GM23338 (cell line): ENCODE data around the gene NOL3. TPM values are rescaled to one million over a fixed set of nuclear protein-coding genes. Genes with fewer than 3 reads are reported as not detected.

Source experiments
- ATAC-seq: fragments of 200-7000 bp; cut with Tn5 transposase; 3 replicates; pipeline ENCODE4 v1.9.1; 2020
- DNase-seq: peaks from one replicate; pipeline ENCODE4 v3.0.0-alpha.2; 2015; ENCODE audit warnings: low spot score
- H2AFZ ChIP-seq: fragments of 200-600 bp; sonication (generic); 2 replicates; pipeline ENCODE4 v1.8.0; 2016; ENCODE audit warnings: antibody characterized with exemption, mild to moderate bottlenecking, moderate library complexity
- H3F3A ChIP-seq: fragments of 200-600 bp; sonication (generic); replicated peaks from 2 replicates; pipeline ENCODE4 v1.8.0; 2017; ENCODE audit warnings: antibody characterized with exemption, mixed run types, low read depth
- H3K27ac ChIP-seq: fragments of 200-600 bp; sonication (generic); 2 replicates; pipeline ENCODE4 v1.6.1; 2016; ENCODE audit warnings: low read depth
- H3K27me3 ChIP-seq: fragments of 200-600 bp; sonication (generic); 2 replicates; pipeline ENCODE4 v1.8.0; 2016; ENCODE audit warnings: mild to moderate bottlenecking, mixed run types, moderate library complexity; ENCODE audit not compliant: insufficient read depth
- H3K36me3 ChIP-seq: fragments of 200-600 bp; sonication (generic); 2 replicates; pipeline ENCODE4 v1.8.0; 2016; ENCODE audit warnings: mild to moderate bottlenecking; ENCODE audit not compliant: insufficient read depth
- H3K4me1 ChIP-seq: fragments of 200-600 bp; sonication (generic); 2 replicates; pipeline ENCODE4 v1.8.0; 2016; ENCODE audit warnings: mild to moderate bottlenecking, moderate library complexity; ENCODE audit not compliant: insufficient read depth
- H3K4me2 ChIP-seq: fragments of 200-600 bp; sonication (generic); 2 replicates; pipeline ENCODE4 v1.7.1; 2017; ENCODE audit warnings: mixed run types
- H3K4me3 ChIP-seq: fragments of 200-600 bp; sonication (generic); 2 replicates; pipeline ENCODE4 v1.6.1; 2016; ENCODE audit warnings: mixed run types
- H3K79me2 ChIP-seq: fragments of 200-600 bp; sonication (generic); replicated peaks from 2 replicates; pipeline ENCODE4 v1.8.0; 2017; ENCODE audit warnings: mild to moderate bottlenecking; ENCODE audit not compliant: insufficient read depth
- H3K9me2 ChIP-seq: fragments of 200-600 bp; sonication (generic); 2 replicates; pipeline ENCODE4 v1.8.0; 2017; ENCODE audit not compliant: insufficient read depth
- H4K20me1 ChIP-seq: fragments of 200-600 bp; sonication (generic); replicated peaks from 2 replicates; pipeline ENCODE4 v1.8.0; 2017; ENCODE audit warnings: mild to moderate bottlenecking; ENCODE audit not compliant: insufficient read depth
- H3K27ac Mint-ChIP-seq: 2 replicates; pipeline ENCODE4 v1.8.0; 2020; ENCODE audit warnings: inconsistent platforms, mild to moderate bottlenecking, moderate library complexity, mixed read lengths
- H3K27me3 Mint-ChIP-seq: 3 replicates; pipeline ENCODE4 v1.8.0; 2022; ENCODE audit warnings: low read depth, mild to moderate bottlenecking, moderate library complexity, mixed read lengths, inconsistent platforms; ENCODE audit not compliant: insufficient read depth, poor library complexity
- H3K36me3 Mint-ChIP-seq: 3 replicates; pipeline ENCODE4 v1.8.0; 2021; ENCODE audit warnings: low read depth, mild to moderate bottlenecking, inconsistent platforms, moderate library complexity, mixed read lengths
- H3K4me1 Mint-ChIP-seq: 3 replicates; pipeline ENCODE4 v1.8.0; 2020; ENCODE audit warnings: mild to moderate bottlenecking, inconsistent platforms, mixed read lengths
- H3K4me3 Mint-ChIP-seq: 3 replicates; pipeline ENCODE4 v1.8.0; 2021; ENCODE audit warnings: moderate library complexity, mild to moderate bottlenecking, inconsistent platforms, mixed read lengths
- H3K9me3 Mint-ChIP-seq: 3 replicates; pipeline ENCODE4 v1.8.0; 2020; ENCODE audit warnings: moderate library complexity, mild to moderate bottlenecking, inconsistent platforms, mixed read lengths
- CREB1 ChIP-seq: fragments of 250-450 bp; sonication (Bioruptor Pico); IDR thresholded peaks from 2 replicates; pipeline ENCODE4 v1.5.0; 2020; ENCODE audit warnings: low read depth, mild to moderate bottlenecking, moderate library complexity
- EZH2 ChIP-seq: fragments of 200-600 bp; sonication (generic); IDR thresholded peaks from one replicate; pipeline ENCODE4 v1.8.0; 2017; ENCODE audit warnings: antibody characterized with exemption, mild to moderate bottlenecking, low read depth; ENCODE audit not compliant: unreplicated experiment
- EZH2phosphoT487 ChIP-seq: fragments of 200-600 bp; sonication (generic); IDR thresholded peaks from one replicate; pipeline ENCODE4 v1.8.1; 2018; ENCODE audit warnings: antibody characterized with exemption; ENCODE audit not compliant: unreplicated experiment
- JUNB ChIP-seq: IDR thresholded peaks from one replicate; pipeline ENCODE4 v1.6.1; 2016; ENCODE audit warnings: antibody characterized with exemption; ENCODE audit not compliant: unreplicated experiment
- NANOG ChIP-seq: IDR thresholded peaks from 2 replicates; pipeline ENCODE4 v1.6.1; 2016; ENCODE audit warnings: antibody characterized with exemption, borderline replicate concordance
- POLR2AphosphoS5 ChIP-seq: IDR thresholded peaks from 2 replicates; pipeline ENCODE4 v1.6.1; 2016; ENCODE audit warnings: antibody characterized with exemption, low read depth
- STAT1 ChIP-seq: IDR thresholded peaks from one replicate; pipeline ENCODE4 v1.6.1; 2016; ENCODE audit warnings: antibody characterized with exemption; ENCODE audit not compliant: unreplicated experiment
- ZNF114 ChIP-seq: fragments of 250-450 bp; sonication (Bioruptor Pico); IDR thresholded peaks from 2 replicates; pipeline ENCODE4 v1.5.0; 2020; ENCODE audit warnings: mild to moderate bottlenecking, moderate library complexity
- ZNF331 ChIP-seq: fragments of 250-450 bp; sonication (Bioruptor Pico); IDR thresholded peaks from 2 replicates; pipeline ENCODE4 v1.5.0; 2020; ENCODE audit warnings: low read depth, mild to moderate bottlenecking, moderate library complexity
- polyA plus RNA-seq: library from polyadenylated mRNA; unstranded; fragments of >200 nt; fragmentation: Nextera tagmentation; extraction: Ambion mirVana; gene quantifications from 2 replicates; pipeline ENCODE4 v1.2.1, GENCODE V29; 2016
- total RNA-seq: library from RNA; depleted of rRNA; stranded (reverse); fragments of >200 nt; shearing (Covaris generic); gene quantifications from 2 replicates; pipeline ENCODE4 v1.2.3, GENCODE V29; 2014
- TF ChIP-seq, protein P1 (sequence below): IDR thresholded peaks from 2 replicates; pipeline ENCODE4 v1.6.1; 2016; ENCODE audit warnings: antibody characterized with exemption
- TF ChIP-seq, protein P2 (sequence below), 2 experiments: fragments of 200-600 bp in 1 of 2; sonication (generic) in 1 of 2; conservative IDR thresholded peaks; 2 replicates each; pipeline versions ENCODE4 v1.5.1 to v1.6.1; 2016 to 2017; ENCODE audit warnings: antibody characterized with exemption in 2 of 2, low read depth in 2 of 2, mild to moderate bottlenecking in 2 of 2, moderate library complexity in 1 of 2
- TF ChIP-seq, protein P3 (sequence below): IDR thresholded peaks from one replicate; pipeline ENCODE4 v1.6.1; 2018; ENCODE audit warnings: antibody characterized with exemption; ENCODE audit not compliant: unreplicated experiment

The NOL3 gene
- total and polyA plus RNA-seq, 2 experiments from 2014 or later, result 3.3 to 4.0 TPM

DNA sequence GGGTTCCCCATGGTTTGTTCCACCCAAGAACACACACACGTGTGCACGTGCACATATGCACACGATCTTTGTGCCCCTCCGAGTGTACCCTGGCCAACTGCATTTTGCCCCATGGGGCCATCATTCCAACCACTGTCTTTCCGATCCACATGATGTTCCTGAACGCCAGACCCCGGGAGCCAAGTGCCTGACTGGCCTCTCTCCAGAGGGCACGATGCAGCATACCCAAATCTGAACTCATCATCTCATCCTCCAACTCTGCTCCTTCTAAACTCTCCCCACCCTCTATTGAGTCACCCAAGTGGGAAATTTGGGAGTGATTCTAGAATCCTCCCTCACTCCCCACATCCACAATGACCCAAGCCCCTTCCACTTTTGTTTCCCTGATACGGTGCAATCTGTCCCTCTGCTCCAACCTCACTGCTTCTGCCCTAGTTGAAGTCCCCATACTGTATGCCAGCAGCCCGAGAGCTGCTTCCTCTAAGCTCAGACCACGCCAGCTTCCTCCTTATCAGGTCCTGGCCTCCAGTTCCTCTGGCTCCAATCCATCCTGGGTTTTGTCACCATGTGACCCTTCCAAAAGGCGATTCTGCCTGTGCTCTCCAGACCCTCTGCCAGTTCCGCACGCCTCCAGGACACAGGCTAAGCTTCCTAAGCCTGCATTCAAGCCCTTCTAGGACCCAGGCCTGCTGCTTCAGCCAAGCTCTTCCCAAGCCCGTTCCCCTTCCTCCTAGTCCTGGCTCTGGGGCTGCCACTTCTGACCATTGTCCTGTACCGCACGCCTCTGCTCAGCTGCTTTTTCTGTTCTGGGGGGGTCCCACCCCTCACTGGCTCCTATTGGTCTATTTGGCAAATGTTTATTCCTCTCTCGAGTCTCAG lies 46.5 kb downstream of the NOL3 start:
- no peaks in the 10 kb centered on the region for H3K36me3 Mint-ChIP-seq
- no peak overlapping the region for H3K4me3 ChIP-seq
- no peaks in the 10 kb centered on the region for H3F3A ChIP-seq
- no peaks in the 10 kb centered on the region for H3K79me2 ChIP-seq
- no peaks in the 10 kb centered on the region for H3K4me1 ChIP-seq
- no peak for DNase-seq
- H4K20me1 ChIP-seq, result no peaks in the 10 kb centered on the region; the same call in 1 of the 2 replicates
- H3K9me3 Mint-ChIP-seq, result no peaks in the 10 kb centered on the region; the same call in 2 of the 3 replicates
- no peak overlapping the region for H3K27ac Mint-ChIP-seq
- H3K4me2 ChIP-seq, result no peak overlapping the region
- H3K27me3 ChIP-seq, result no peaks in the 10 kb centered on the region
- no peak overlapping the region for H2AFZ ChIP-seq
- ATAC-seq, result no peak; the same call in 2 of the 3 replicates
- H3K4me3 Mint-ChIP-seq, result no peak overlapping the region; the same call in 2 of the 3 replicates
- TF ChIP-seq JUNB (no peak), EZH2 (no peak), POLR2AphosphoS5 (no peak), ZNF331 (no peak), CREB1 (no peak)
- TF ChIP-seq, protein P1, sequence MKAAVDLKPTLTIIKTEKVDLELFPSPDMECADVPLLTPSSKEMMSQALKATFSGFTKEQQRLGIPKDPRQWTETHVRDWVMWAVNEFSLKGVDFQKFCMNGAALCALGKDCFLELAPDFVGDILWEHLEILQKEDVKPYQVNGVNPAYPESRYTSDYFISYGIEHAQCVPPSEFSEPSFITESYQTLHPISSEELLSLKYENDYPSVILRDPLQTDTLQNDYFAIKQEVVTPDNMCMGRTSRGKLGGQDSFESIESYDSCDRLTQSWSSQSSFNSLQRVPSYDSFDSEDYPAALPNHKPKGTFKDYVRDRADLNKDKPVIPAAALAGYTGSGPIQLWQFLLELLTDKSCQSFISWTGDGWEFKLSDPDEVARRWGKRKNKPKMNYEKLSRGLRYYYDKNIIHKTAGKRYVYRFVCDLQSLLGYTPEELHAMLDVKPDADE, result no peak
- TF ChIP-seq, protein P2, sequence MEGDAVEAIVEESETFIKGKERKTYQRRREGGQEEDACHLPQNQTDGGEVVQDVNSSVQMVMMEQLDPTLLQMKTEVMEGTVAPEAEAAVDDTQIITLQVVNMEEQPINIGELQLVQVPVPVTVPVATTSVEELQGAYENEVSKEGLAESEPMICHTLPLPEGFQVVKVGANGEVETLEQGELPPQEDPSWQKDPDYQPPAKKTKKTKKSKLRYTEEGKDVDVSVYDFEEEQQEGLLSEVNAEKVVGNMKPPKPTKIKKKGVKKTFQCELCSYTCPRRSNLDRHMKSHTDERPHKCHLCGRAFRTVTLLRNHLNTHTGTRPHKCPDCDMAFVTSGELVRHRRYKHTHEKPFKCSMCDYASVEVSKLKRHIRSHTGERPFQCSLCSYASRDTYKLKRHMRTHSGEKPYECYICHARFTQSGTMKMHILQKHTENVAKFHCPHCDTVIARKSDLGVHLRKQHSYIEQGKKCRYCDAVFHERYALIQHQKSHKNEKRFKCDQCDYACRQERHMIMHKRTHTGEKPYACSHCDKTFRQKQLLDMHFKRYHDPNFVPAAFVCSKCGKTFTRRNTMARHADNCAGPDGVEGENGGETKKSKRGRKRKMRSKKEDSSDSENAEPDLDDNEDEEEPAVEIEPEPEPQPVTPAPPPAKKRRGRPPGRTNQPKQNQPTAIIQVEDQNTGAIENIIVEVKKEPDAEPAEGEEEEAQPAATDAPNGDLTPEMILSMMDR (conservative IDR thresholded peaks at IDR 0.05; ENCODE audit: low read depth in 2 of 2), result no peak
- no peaks in the 10 kb centered on the region for H3K9me2 ChIP-seq
- peaks cover 2% of the 10 kb centered on the region; the same call in 2 of the 3 replicates for H3K4me1 Mint-ChIP-seq
- no peak overlapping the region for H3K27ac ChIP-seq
- no peaks in the 10 kb centered on the region for H3K36me3 ChIP-seq
- H3K27me3 Mint-ChIP-seq, result peaks cover 15% of the 10 kb centered on the region

DNA sequence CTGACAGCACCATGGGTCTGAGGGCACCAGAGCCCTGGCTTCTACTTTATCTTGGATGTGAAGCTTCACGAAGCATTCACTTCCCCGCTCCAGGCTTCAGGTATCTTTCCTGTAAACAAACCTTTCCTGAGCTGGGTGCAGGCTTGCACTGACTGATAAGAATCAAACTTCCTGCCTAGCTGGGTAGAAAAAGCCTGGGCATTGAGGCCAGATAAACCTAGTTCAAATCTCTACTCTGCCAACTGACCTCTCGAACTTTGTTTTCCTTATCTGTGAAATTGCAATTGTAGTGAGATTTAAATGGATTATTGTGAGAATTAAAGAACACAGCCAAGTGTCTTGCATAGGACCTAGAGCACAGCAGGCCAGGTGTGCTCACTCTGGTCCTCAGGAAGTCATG lies 53.7 kb downstream of the NOL3 start:
- no peak overlapping the region for H3K27ac Mint-ChIP-seq
- no peak overlapping the region for H3K4me3 Mint-ChIP-seq
- H3K9me3 Mint-ChIP-seq, result no peaks in the 10 kb centered on the region; the same call in 2 of the 3 replicates
- H3F3A ChIP-seq, result no peaks in the 10 kb centered on the region
- peaks cover 3% of the 10 kb centered on the region; the same call in 1 of the 2 replicates for H3K4me1 ChIP-seq
- H3K27ac ChIP-seq, result no peak overlapping the region
- H3K36me3 ChIP-seq, result peaks cover 8% of the 10 kb centered on the region; the same call in 1 of the 2 replicates
- peaks cover 17% of the 10 kb centered on the region; the same call in 2 of the 3 replicates for H3K36me3 Mint-ChIP-seq
- no peak overlapping the region for H2AFZ ChIP-seq
- H3K4me1 Mint-ChIP-seq, result peaks cover 14% of the 10 kb centered on the region
- H3K27me3 Mint-ChIP-seq, result peaks cover 21% of the 10 kb centered on the region
- no peaks in the 10 kb centered on the region for H3K27me3 ChIP-seq
- no peaks in the 10 kb centered on the region for H3K9me2 ChIP-seq
- H4K20me1 ChIP-seq, result peaks cover 5% of the 10 kb centered on the region; the same call in 1 of the 2 replicates
- DNase-seq (no peak), ATAC-seq (no peak)
- H3K79me2 ChIP-seq, result peaks cover 11% of the 10 kb centered on the region
- H3K4me2 ChIP-seq, result no peak overlapping the region
- H3K4me3 ChIP-seq, result no peak overlapping the region
- TF ChIP-seq, protein P1, result no peak
- TF ChIP-seq ZNF114 (CRISPR knock-in tag) (no peak), STAT1 (no peak), POLR2AphosphoS5 (no peak), CREB1 (no peak), JUNB (no peak), NANOG (no peak), EZH2phosphoT487 (no peak), EZH2 (no peak)
- TF ChIP-seq, protein P2 (conservative IDR thresholded peaks at IDR 0.05; ENCODE audit: low read depth in 2 of 2), result no peak
- TF ChIP-seq, protein P3, sequence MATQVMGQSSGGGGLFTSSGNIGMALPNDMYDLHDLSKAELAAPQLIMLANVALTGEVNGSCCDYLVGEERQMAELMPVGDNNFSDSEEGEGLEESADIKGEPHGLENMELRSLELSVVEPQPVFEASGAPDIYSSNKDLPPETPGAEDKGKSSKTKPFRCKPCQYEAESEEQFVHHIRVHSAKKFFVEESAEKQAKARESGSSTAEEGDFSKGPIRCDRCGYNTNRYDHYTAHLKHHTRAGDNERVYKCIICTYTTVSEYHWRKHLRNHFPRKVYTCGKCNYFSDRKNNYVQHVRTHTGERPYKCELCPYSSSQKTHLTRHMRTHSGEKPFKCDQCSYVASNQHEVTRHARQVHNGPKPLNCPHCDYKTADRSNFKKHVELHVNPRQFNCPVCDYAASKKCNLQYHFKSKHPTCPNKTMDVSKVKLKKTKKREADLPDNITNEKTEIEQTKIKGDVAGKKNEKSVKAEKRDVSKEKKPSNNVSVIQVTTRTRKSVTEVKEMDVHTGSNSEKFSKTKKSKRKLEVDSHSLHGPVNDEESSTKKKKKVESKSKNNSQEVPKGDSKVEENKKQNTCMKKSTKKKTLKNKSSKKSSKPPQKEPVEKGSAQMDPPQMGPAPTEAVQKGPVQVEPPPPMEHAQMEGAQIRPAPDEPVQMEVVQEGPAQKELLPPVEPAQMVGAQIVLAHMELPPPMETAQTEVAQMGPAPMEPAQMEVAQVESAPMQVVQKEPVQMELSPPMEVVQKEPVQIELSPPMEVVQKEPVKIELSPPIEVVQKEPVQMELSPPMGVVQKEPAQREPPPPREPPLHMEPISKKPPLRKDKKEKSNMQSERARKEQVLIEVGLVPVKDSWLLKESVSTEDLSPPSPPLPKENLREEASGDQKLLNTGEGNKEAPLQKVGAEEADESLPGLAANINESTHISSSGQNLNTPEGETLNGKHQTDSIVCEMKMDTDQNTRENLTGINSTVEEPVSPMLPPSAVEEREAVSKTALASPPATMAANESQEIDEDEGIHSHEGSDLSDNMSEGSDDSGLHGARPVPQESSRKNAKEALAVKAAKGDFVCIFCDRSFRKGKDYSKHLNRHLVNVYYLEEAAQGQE, result no peak
